Panc1 (cell line): Measurements from ENCODE around the gene ZNF700. TPM values are rescaled to one million over a fixed set of nuclear protein-coding genes. Genes with fewer than 3 reads are reported as not detected.
"Not testable (repeated sequence)": the region's sequence is repeated elsewhere in the genome, so short reads cannot be mapped to it uniquely, and the experiment has no call there.

ENCODE experiments used
- ATAC-seq: fragments of 200-7000 bp; cut with Tn5 transposase; 2 replicates; pipeline ENCODE4 v1.9.1; 2020; ENCODE audit warnings: mild to moderate bottlenecking, moderate library complexity
- BruUV-seq: library from RNA; stranded (reverse); fragments of 400-500 nt; replicated peaks from 2 replicates; lab custom pipeline; 2021; lab: Mats Ljungman, UMichigan
- CTCF ChIA-PET: fragments of 300-600 bp; sonication (Branson Sonifier 250); formaldehyde crosslinking; loops from one replicate; lab custom pipeline; 2022; ENCODE audit warnings: antibody characterized with exemption; lab: Charles Lee
- POLR2A ChIA-PET: fragments of 300-600 bp; sonication (Branson Sonifier 250); formaldehyde crosslinking; loops from one replicate; lab custom pipeline; 2022; ENCODE audit warnings: antibody characterized with exemption; lab: Charles Lee
- DNase-seq: peaks from one replicate; pipeline ENCODE4 v3.0.0-alpha.2; 2010; ENCODE audit warnings: low read depth, low spot score
- H3K27ac ChIP-seq: 2 replicates; pipeline ENCODE4 v1.5.1; 2011; ENCODE audit warnings: mild to moderate bottlenecking, low read length, inconsistent platforms
- H3K27me3 ChIP-seq: fragments of 200-500 bp; sonication (Bioruptor generic); 2 replicates; pipeline ENCODE4 v1.6.0; 2014; ENCODE audit warnings: low read length, inconsistent platforms; ENCODE audit not compliant: control insufficient read depth, insufficient read depth
- H3K36me3 ChIP-seq: fragments of 200-500 bp; sonication (Bioruptor generic); 2 replicates; pipeline ENCODE4 v1.5.1; 2014; ENCODE audit warnings: inconsistent platforms, mild to moderate bottlenecking, low read length, moderate library complexity; ENCODE audit not compliant: control insufficient read depth, insufficient read depth
- H3K4me1 ChIP-seq: 2 replicates; pipeline ENCODE4 v1.5.1; 2011; ENCODE audit warnings: inconsistent platforms, mild to moderate bottlenecking, low read length, moderate library complexity; ENCODE audit not compliant: control insufficient read depth, insufficient read depth
- H3K4me3 ChIP-seq, 2 experiments: 2 replicates each; pipeline ENCODE4 v1.5.1; 2011 to 2012; ENCODE audit warnings: low read depth in 2 of 2, low read length in 2 of 2, mild to moderate bottlenecking in 2 of 2, inconsistent platforms in 1 of 2, moderate library complexity in 1 of 2
- H3K9me3 ChIP-seq: fragments of 200-500 bp; sonication (Bioruptor generic); 2 replicates; pipeline ENCODE4 v1.5.1; 2014; ENCODE audit warnings: low read depth, mild to moderate bottlenecking, inconsistent platforms, low read length, moderate library complexity; ENCODE audit not compliant: control insufficient read depth, insufficient read depth
- CTCF ChIP-seq: fragments of 450-650 bp; IDR thresholded peaks from 2 replicates; pipeline ENCODE4 v1.5.1; 2017; ENCODE audit warnings: mild to moderate bottlenecking
- POLR2AphosphoS5 ChIP-seq: IDR thresholded peaks from 2 replicates; pipeline ENCODE4 v1.6.1; 2012; ENCODE audit warnings: mild to moderate bottlenecking, low read depth, low read length, moderate library complexity
- REST ChIP-seq, 2 experiments: IDR thresholded peaks; 2 replicates each; pipeline ENCODE4 v1.6.1; 2011 to 2012; ENCODE audit warnings: low read depth in 2 of 2, control low read depth in 1 of 2, low read length in 1 of 2, mild to moderate bottlenecking in 1 of 2, moderate library complexity in 1 of 2; ENCODE audit not compliant: insufficient read depth in 1 of 2
- SIN3A ChIP-seq: IDR thresholded peaks from 2 replicates; pipeline ENCODE4 v1.6.1; 2012; ENCODE audit warnings: low read depth, mild to moderate bottlenecking, low read length, moderate library complexity, borderline replicate concordance; ENCODE audit not compliant: insufficient read depth
- TCF7L2 ChIP-seq: IDR thresholded peaks from 2 replicates; pipeline ENCODE4 v1.6.1; 2011; ENCODE audit warnings: mild to moderate bottlenecking, low read depth, low read length, inconsistent platforms
- in situ Hi-C: cut with HindIII; loops from 2 replicates; pipeline ENCODE4 v1.10.0; 2016; ENCODE audit warnings: low sequenced_read_pairs, low pct_unique_long_range_greater_than_20kb
- intact Hi-C: fragments of 100-400 bp; cut with micrococcal nuclease; formaldehyde crosslinking; loops from one replicate; pipeline ENCODE4 v1.10.0; 2022; ENCODE audit not compliant: unreplicated experiment
- total RNA-seq: library from RNA; stranded (reverse); gene quantifications from one replicate; pipeline ENCODE4 v1.2.1, GENCODE V29; 2021; ENCODE audit not compliant: unreplicated experiment

ZNF700 gene
- total RNA-seq, 1 experiment from 2014 or later = 10.4 TPM

GRCh38 chr19:11941361-11941887 is 16.5 kb downstream of the ZNF700 start:
- intact Hi-C loops, BruUV-seq, H3K4me1 ChIP-seq, H3K27ac ChIP-seq, in situ Hi-C loops, DNase-seq, H3K36me3 ChIP-seq, H3K4me3 ChIP-seq, ATAC-seq, POLR2A ChIA-PET, H3K27me3 ChIP-seq, CTCF ChIA-PET: not testable (repeated sequence)
- H3K9me3 ChIP-seq = peaks cover 43% of the 10 kb centered on the region

GRCh38 chr19:11942008-11942842 is 17.3 kb downstream of the ZNF700 start:
- POLR2A ChIA-PET = no interaction called here
- Histone ChIP-seq H3K9me3 (peaks cover 51% of the 10 kb centered on the region), H3K36me3 (no peaks in the 10 kb centered on the region; the same call in 1 of the 2 replicates), H3K27me3 (no peaks in the 10 kb centered on the region), H3K4me1 (no peaks in the 10 kb centered on the region), H3K4me3 (no peak overlapping the region), H3K27ac (no peak overlapping the region)
- CTCF ChIA-PET = no interaction called here
- in situ Hi-C loops (no loop called here), intact Hi-C loops (no loop called here)
- DNase-seq = no peak
- BruUV-seq = no TSS peak
- TF ChIP-seq CTCF (no peak), POLR2AphosphoS5 (no peak), TCF7L2 (no peak), SIN3A (no peak), REST (IDR thresholded peaks at IDR 0.05; ENCODE audit: insufficient read depth in 1 of 2, low read depth in 2 of 2, low read length in 1 of 2) (no peak)
- ATAC-seq = no peak

GRCh38 chr19:11942843-11943108 is 17.9 kb downstream of the ZNF700 start:
- in situ Hi-C loops (no loop called here), intact Hi-C loops (no loop called here)
- ChIA-PET POLR2A (no interaction called here), CTCF (no interaction called here)
- Histone ChIP-seq H3K9me3 (peaks cover 50% of the 10 kb centered on the region), H3K4me1 (no peaks in the 10 kb centered on the region), H3K27ac (no peak overlapping the region), H3K27me3 (no peaks in the 10 kb centered on the region), H3K36me3 (no peaks in the 10 kb centered on the region; the same call in 1 of the 2 replicates), H3K4me3 (no peak overlapping the region)
- no peak for ATAC-seq
- no peak for TF ChIP-seq TCF7L2
- no peak for TF ChIP-seq REST (IDR thresholded peaks at IDR 0.05; ENCODE audit: insufficient read depth in 1 of 2, low read depth in 2 of 2, low read length in 1 of 2)
- no peak for TF ChIP-seq SIN3A
- no peak for TF ChIP-seq POLR2AphosphoS5
- TF ChIP-seq CTCF = no peak
- no TSS peak for BruUV-seq
- no peak for DNase-seq
